Mesenchymal stem cell (in vitro differentiated cells and primary cell): ENCODE results near the gene NIBAN1. TPM values are rescaled to one million over a fixed set of nuclear protein-coding genes. Genes with fewer than 3 reads are reported as not detected.

Source experiments
- DNase-seq: peaks from one replicate; pipeline ENCODE4 v3.0.0-alpha.2; 2013
- H2AFZ ChIP-seq: one replicate; pipeline ENCODE4 v1.6.1; 2013; ENCODE audit warnings: low read depth, mild to moderate bottlenecking, control low read depth, inconsistent platforms, low read length, moderate library complexity
- H2AK5ac ChIP-seq: 2 replicates; pipeline ENCODE4 v1.6.1; 2013; ENCODE audit warnings: low read length, moderate library complexity, mild to moderate bottlenecking, inconsistent platforms; ENCODE audit not compliant: severe bottlenecking
- H2BK120ac ChIP-seq: one replicate; pipeline ENCODE4 v1.6.1; 2013; ENCODE audit warnings: low read depth, mild to moderate bottlenecking, inconsistent platforms, low read length, moderate library complexity
- H2BK12ac ChIP-seq, 2 experiments: one replicate each; pipeline ENCODE4 v1.6.1; 2013; ENCODE audit warnings: inconsistent platforms in 2 of 2, low read length in 2 of 2, mild to moderate bottlenecking in 2 of 2, moderate library complexity in 2 of 2, control low read depth in 1 of 2
- H2BK15ac ChIP-seq: one replicate; pipeline ENCODE4 v1.6.1; 2013; ENCODE audit warnings: mild to moderate bottlenecking, low read depth, inconsistent platforms; ENCODE audit not compliant: poor library complexity, severe bottlenecking
- H2BK5ac ChIP-seq: 2 replicates; pipeline ENCODE4 v1.6.1; 2013; ENCODE audit warnings: low read depth, mild to moderate bottlenecking, low read length, control low read depth, inconsistent platforms; ENCODE audit not compliant: poor library complexity, severe bottlenecking
- H3K14ac ChIP-seq, 2 experiments: one replicate each; pipeline ENCODE4 v1.6.1; 2013; ENCODE audit warnings: inconsistent platforms in 2 of 2, low read length in 2 of 2, control low read depth in 1 of 2, mild to moderate bottlenecking in 1 of 2, moderate library complexity in 1 of 2
- H3K18ac ChIP-seq, 2 experiments: one replicate each; pipeline ENCODE4 v1.6.1; 2013; ENCODE audit warnings: inconsistent platforms in 2 of 2, low read length in 2 of 2, control low read depth in 1 of 2, low read depth in 1 of 2, mild to moderate bottlenecking in 1 of 2
- H3K23ac ChIP-seq, 2 experiments: one replicate each; pipeline ENCODE4 v1.6.1; 2013; ENCODE audit warnings: inconsistent platforms in 2 of 2, low read length in 2 of 2, mild to moderate bottlenecking in 2 of 2, moderate library complexity in 2 of 2, control low read depth in 1 of 2
- H3K27ac ChIP-seq: 2 replicates; pipeline ENCODE4 v1.5.1; 2013; ENCODE audit warnings: mild to moderate bottlenecking, moderate library complexity, low read length, control low read depth, inconsistent platforms; ENCODE audit not compliant: poor library complexity, severe bottlenecking
- H3K27me3 ChIP-seq, 2 experiments: 2 replicates each; pipeline versions ENCODE4 v1.6.1 to v1.7.0; 2013; ENCODE audit warnings: low read length in 2 of 2, mild to moderate bottlenecking in 2 of 2, moderate library complexity in 2 of 2, control low read depth in 1 of 2, inconsistent platforms in 1 of 2; ENCODE audit not compliant: control insufficient read depth in 1 of 2, insufficient read depth in 1 of 2
- H3K36me3 ChIP-seq, 2 experiments: 2 replicates each; pipeline versions ENCODE4 v1.6.1 to v1.7.0; 2013; ENCODE audit warnings: low read length in 2 of 2, control low read depth in 1 of 2, inconsistent platforms in 1 of 2, low read depth in 1 of 2, mild to moderate bottlenecking in 1 of 2; ENCODE audit not compliant: insufficient read depth in 2 of 2, control insufficient read depth in 1 of 2
- H3K4ac ChIP-seq, 2 experiments: one replicate each; pipeline ENCODE4 v1.6.1; 2013; ENCODE audit warnings: inconsistent platforms in 2 of 2, low read length in 2 of 2, mild to moderate bottlenecking in 2 of 2, moderate library complexity in 2 of 2, control low read depth in 1 of 2, low read depth in 1 of 2
- H3K4me1 ChIP-seq: 2 replicates; pipeline ENCODE4 v1.6.1; 2013; ENCODE audit warnings: low read depth, low read length, control low read depth; ENCODE audit not compliant: control insufficient read depth, insufficient read depth
- H3K4me2 ChIP-seq: 2 replicates; pipeline ENCODE4 v1.6.1; 2013; ENCODE audit warnings: low read length, mild to moderate bottlenecking, inconsistent platforms; ENCODE audit not compliant: poor library complexity, severe bottlenecking
- H3K4me3 ChIP-seq, 2 experiments: 2 replicates each; pipeline versions ENCODE4 v1.5.1 to v1.7.0; 2013; ENCODE audit warnings: low read length in 2 of 2, mild to moderate bottlenecking in 2 of 2, control low read depth in 1 of 2, low read depth in 1 of 2; ENCODE audit not compliant: insufficient read depth in 1 of 2
- H3K79me1 ChIP-seq: replicated peaks from 2 replicates; pipeline ENCODE4 v1.6.1; 2013; ENCODE audit warnings: mild to moderate bottlenecking, control low read depth, low read length, inconsistent platforms; ENCODE audit not compliant: poor library complexity, severe bottlenecking
- H3K9ac ChIP-seq: 2 replicates; pipeline ENCODE4 v1.7.0; 2013; ENCODE audit warnings: mild to moderate bottlenecking, low read length, moderate library complexity
- H3K9me3 ChIP-seq: 2 replicates; pipeline ENCODE4 v1.7.0; 2013; ENCODE audit warnings: mild to moderate bottlenecking, low read length; ENCODE audit not compliant: control insufficient read depth
- H4K8ac ChIP-seq: one replicate; pipeline ENCODE4 v1.6.1; 2013; ENCODE audit warnings: inconsistent platforms, mild to moderate bottlenecking, low read length, moderate library complexity
- H4K91ac ChIP-seq: one replicate; pipeline ENCODE4 v1.6.1; 2013; ENCODE audit warnings: mild to moderate bottlenecking, low read length, inconsistent platforms
- WGBS: methylation state at CpG from one replicate; pipeline ENCODE4 v1.1.7; 2013; ENCODE audit warnings: mixed read lengths; 5-methylcytosine and 5-hydroxymethylcytosine counted together
- small RNA-seq: library from polyadenylated mRNA; stranded (forward); fragments of <200 nt; extraction: miRNeasy Mini kit (QIAGEN cat#:217004); gene quantifications from one replicate; pipeline ENCODE3, GENCODE V24; 2013; ENCODE audit warnings: low read depth

NIBAN1 gene

GRCh38 chr1:184928394-184928793 is 45.9 kb downstream of the NIBAN1 start:
- Histone ChIP-seq H3K14ac (peak overlapping the region in 1 of 2 experiments; percentile 38), H3K4me2 (no peak overlapping the region), H2AFZ (no peak overlapping the region), H2BK5ac (no peak overlapping the region), H3K4ac (no peak overlapping the region), H3K23ac (no peak overlapping the region), H3K36me3 (peaks cover 0 to 40% of the 10 kb centered on the region in 2 experiments), H2BK15ac (no peak overlapping the region), H2BK12ac (no peak overlapping the region), H2BK120ac (no peak overlapping the region), H4K91ac (peak overlapping the region; percentile 28), H3K4me3 (no peak overlapping the region), H3K9me3 (no peaks in the 10 kb centered on the region), H3K79me1 (no peaks in the 10 kb centered on the region), H3K18ac (no peak overlapping the region), H3K4me1 (no peaks in the 10 kb centered on the region), H3K27me3 (no peaks in the 10 kb centered on the region), H3K9ac (no peak overlapping the region), H2AK5ac (no peak overlapping the region), H4K8ac (no peak overlapping the region), H3K27ac (no peak overlapping the region)
- 100% methylated on average over 2 of the region's 2 CpGs for WGBS
- DNase-seq, result no peak

Small RNAs within 50 kb of the gene (small RNA-seq; reads per million reads assigned to genes)
- not detected for gene RNA5SP72
